ENCODE measurements around the gene NRIP3.

DNA sequence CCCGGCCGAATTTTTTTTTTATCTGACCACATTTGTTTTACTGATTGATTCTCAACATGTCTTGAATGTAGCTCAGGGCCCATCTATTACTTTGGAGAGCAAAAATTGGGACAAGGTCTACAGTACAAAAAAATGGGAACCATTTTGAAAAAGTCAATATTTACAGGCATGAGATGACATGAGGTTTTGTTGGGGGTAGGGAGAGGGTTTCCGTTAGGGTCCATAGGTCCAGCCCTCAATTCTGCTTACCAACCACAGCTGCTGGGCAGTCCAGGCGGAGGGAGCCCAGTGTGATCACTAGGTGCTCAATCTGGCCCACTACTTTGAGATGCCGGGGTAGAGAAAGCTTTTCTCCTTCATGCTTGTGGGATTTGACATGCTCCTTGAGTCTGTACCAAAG lies 18.3 kb downstream of the NRIP3 start:
- TF ChIP-seq POLR2A (IDR thresholded peaks at IDR 0.05; ENCODE audit: low read depth, low read length) (no peak), POLR2AphosphoS5 (IDR thresholded peaks at IDR 0.05; ENCODE audit: low read depth, low read length) (no peak), TAF1 (IDR thresholded peaks at IDR 0.05; ENCODE audit: borderline replicate concordance, low read depth, low read length) (no peak)
